DOHH2 (cell line): Measurements from ENCODE around the gene MRPL4.
A peak's percentile ranks its signal among the peaks of the same experiment; 100 is the strongest.
"Not testable (repeated sequence)": the region's sequence is repeated elsewhere in the genome, so short reads cannot be mapped to it uniquely, and the experiment has no call there.

Experiments used
- H3F3A ChIP-seq: fragments of 200-600 bp; sonication (generic), shearing (Covaris generic); 2 replicates; pipeline ENCODE4 v1.6.0; 2016; ENCODE audit warnings: antibody characterized with exemption, mild to moderate bottlenecking; ENCODE audit not compliant: control insufficient read depth, insufficient read depth
- H3K27ac ChIP-seq: fragments of 200-600 bp; sonication (generic); 2 replicates; pipeline ENCODE4 v1.5.1; 2014; ENCODE audit warnings: low read depth, mild to moderate bottlenecking, low read length, moderate library complexity
- H3K27me3 ChIP-seq: fragments of 200-600 bp; sonication (generic); 2 replicates; pipeline ENCODE4 v1.6.1; 2014; ENCODE audit warnings: mild to moderate bottlenecking, low read length, mixed read lengths; ENCODE audit not compliant: control insufficient read depth
- H3K36me3 ChIP-seq: fragments of 200-600 bp; sonication (generic); 2 replicates; pipeline ENCODE4 v1.6.1; 2014; ENCODE audit warnings: mild to moderate bottlenecking, low read length, moderate library complexity, mixed read lengths; ENCODE audit not compliant: control insufficient read depth
- H3K4me1 ChIP-seq: fragments of 200-600 bp; sonication (generic); 2 replicates; pipeline ENCODE4 v1.6.1; 2014; ENCODE audit warnings: mild to moderate bottlenecking, low read length, mixed read lengths; ENCODE audit not compliant: control insufficient read depth
- H3K4me2 ChIP-seq: fragments of 200-600 bp; sonication (generic); 2 replicates; pipeline ENCODE4 v1.6.0; 2014; ENCODE audit warnings: mild to moderate bottlenecking, low read length, moderate library complexity
- H3K4me3 ChIP-seq: fragments of 200-600 bp; sonication (generic); 2 replicates; pipeline ENCODE4 v1.5.1; 2014; ENCODE audit warnings: mild to moderate bottlenecking, low read length, mixed read lengths
- H3K79me2 ChIP-seq: fragments of 200-600 bp; sonication (generic); 2 replicates; pipeline ENCODE4 v1.6.1; 2014; ENCODE audit warnings: mild to moderate bottlenecking, low read length, mixed read lengths; ENCODE audit not compliant: control insufficient read depth
- H3K9me2 ChIP-seq: fragments of 200-600 bp; sonication (generic); replicated peaks from 2 replicates; pipeline ENCODE4 v1.6.1; 2014; ENCODE audit warnings: mild to moderate bottlenecking, low read length, mixed read lengths; ENCODE audit not compliant: control insufficient read depth
- H3K9me3 ChIP-seq: fragments of 200-600 bp; sonication (generic); 2 replicates; pipeline ENCODE4 v1.6.1; 2014; ENCODE audit warnings: antibody characterized with exemption, low read length, mixed read lengths; ENCODE audit not compliant: control insufficient read depth, insufficient read depth
- H4K20me1 ChIP-seq: fragments of 200-600 bp; sonication (generic); 2 replicates; pipeline ENCODE4 v1.6.0; 2014; ENCODE audit warnings: low read depth, mild to moderate bottlenecking, antibody characterized with exemption, low read length, moderate library complexity; ENCODE audit not compliant: control insufficient read depth, insufficient read depth
- CTCF ChIP-seq: fragments of 200-600 bp; sonication (generic); IDR thresholded peaks from one replicate; pipeline ENCODE4 v1.5.1; 2014; ENCODE audit warnings: antibody characterized with exemption, mild to moderate bottlenecking, low read depth, low read length; ENCODE audit not compliant: poor library complexity, severe bottlenecking
- EZH2phosphoT487 ChIP-seq: fragments of 200-600 bp; sonication (generic); IDR thresholded peaks from 2 replicates; pipeline ENCODE4 v1.6.1; 2017; ENCODE audit warnings: borderline replicate concordance, mild to moderate bottlenecking, antibody characterized with exemption, low read length, moderate library complexity, mixed read lengths

The MRPL4 gene

GRCh38 chr19:10237702-10238101, 14.3 kb upstream of the MRPL4 start:
- TF ChIP-seq CTCF (no peak), EZH2phosphoT487 (no peak)
- Histone ChIP-seq H3K27ac (peak overlapping the region; percentile 100), H3F3A (peaks cover 76% of the 10 kb centered on the region), H3K4me3 (peak overlapping the region; percentile 86), H3K4me1 (peaks cover 96% of the 10 kb centered on the region), H3K27me3 (no peaks in the 10 kb centered on the region), H4K20me1 (no peaks in the 10 kb centered on the region), H3K36me3 (peaks cover 22% of the 10 kb centered on the region), H3K9me3 (peaks cover 3% of the 10 kb centered on the region; the same call in 1 of the 2 replicates), H3K9me2 (no peaks in the 10 kb centered on the region), H3K79me2 (peaks cover 20% of the 10 kb centered on the region), H3K4me2 (peak overlapping the region; percentile 99)

- Histone ChIP-seq H3K36me3 (peaks cover 22% of the 10 kb centered on the region), H3K4me3 (peak overlapping the region; percentile 86), H3K9me3 (peaks cover 3% of the 10 kb centered on the region; the same call in 1 of the 2 replicates), H3K27ac (peak overlapping the region; percentile 100), H3K79me2 (peaks cover 14% of the 10 kb centered on the region), H3K4me1 (peaks cover 96% of the 10 kb centered on the region), H3K9me2 (no peaks in the 10 kb centered on the region), H4K20me1 (no peaks in the 10 kb centered on the region), H3F3A (peaks cover 78% of the 10 kb centered on the region), H3K27me3 (no peaks in the 10 kb centered on the region), H3K4me2 (peak overlapping the region; percentile 99)
- no peak for TF ChIP-seq CTCF
These were observed 13.7 kb upstream of the MRPL4 start for GRCh38 chr19:10238172-10238783.

GRCh38 chr19:10241826-10242449, 10.1 kb upstream of the MRPL4 start:
- Histone ChIP-seq H3K79me2 (peaks cover 14% of the 10 kb centered on the region), H3K36me3 (peaks cover 34% of the 10 kb centered on the region), H3K27ac (peak overlapping the region; percentile 100), H3F3A (peaks cover 80% of the 10 kb centered on the region), H3K4me1 (peaks cover 97% of the 10 kb centered on the region), H3K4me2 (peak overlapping the region; percentile 79), H3K4me3 (peak overlapping the region; percentile 73)
- not testable (repeated sequence) for H3K27me3 ChIP-seq, H4K20me1 ChIP-seq, H3K9me3 ChIP-seq, H3K9me2 ChIP-seq

GRCh38 chr19:10243606-10244005, 8.4 kb upstream of the MRPL4 start:
- Histone ChIP-seq H3F3A (peaks cover 75% of the 10 kb centered on the region), H3K4me3 (peak overlapping the region; percentile 58), H3K36me3 (peaks cover 27% of the 10 kb centered on the region), H3K4me1 (peaks cover 97% of the 10 kb centered on the region), H4K20me1 (no peaks in the 10 kb centered on the region), H3K27me3 (no peaks in the 10 kb centered on the region), H3K4me2 (peak overlapping the region; percentile 79), H3K9me3 (peaks cover 7% of the 10 kb centered on the region; the same call in 1 of the 2 replicates), H3K79me2 (peaks cover 6% of the 10 kb centered on the region), H3K27ac (peak overlapping the region; percentile 100), H3K9me2 (no peaks in the 10 kb centered on the region)
- TF ChIP-seq CTCF (no peak), EZH2phosphoT487 (no peak)
